ENCODE data around the gene BACE1-AS. TPM values are rescaled to one million over a fixed set of nuclear protein-coding genes. Genes with fewer than 3 reads are reported as not detected.

BACE1-AS gene
- total and polyA plus RNA-seq, 4 donors = 1.3 to 11.5 (median 7.4) TPM

GRCh38 chr11:117337076-117337475, 45.9 kb downstream of the BACE1-AS start:
- Histone ChIP-seq H3K36me3 (ENCODE audit: control insufficient read depth in 1 of 2, insufficient read depth in 2 of 2, low read length in 1 of 2) (peaks cover 0 to 11% of the 10 kb centered on the region in 2 donors), H3K27ac (ENCODE audit: low read depth in 1 of 2, low read length in 2 of 2) (no peak overlapping the region), H3K4me1 (ENCODE audit: control insufficient read depth in 1 of 2, insufficient read depth in 2 of 2, low read length in 2 of 2) (no peaks in the 10 kb centered on the region), H3K9me3 (ENCODE audit: control insufficient read depth, low read length) (no peaks in the 10 kb centered on the region), H3K4me3 (ENCODE audit: low read length in 2 of 2) (no peak overlapping the region), H3K27me3 (ENCODE audit: control insufficient read depth in 1 of 2, insufficient read depth in 2 of 2, low read length in 1 of 2) (no peaks in the 10 kb centered on the region)
- intact Hi-C loops (cut with DNase I) = no loop called here
- 95 to 98% methylated on average over 4 of the region's 4 CpGs for WGBS, 2 donors
- no peak for ATAC-seq (ENCODE audit: low FRiP score)
- no peak for DNase-seq

Other genes with a start within 250 kb of the BACE1-AS start
- gene SIK3, start 192.9 kb upstream of the BACE1-AS start, total RNA-seq = 10 to 100 TPM; 59.2 to 64.2 TPM
- 10 to 100 TPM in 1 of 2 donors, 1 to 10 TPM in 1; 6.4 to 18.8 TPM for gene SIK3, start 192.9 kb upstream of the BACE1-AS start, polyA plus RNA-seq
- 10 to 100 TPM; 69.9 to 73.5 TPM for gene PAFAH1B2, start 147.1 kb upstream of the BACE1-AS start, total RNA-seq
- gene PAFAH1B2, start 147.1 kb upstream of the BACE1-AS start, polyA plus RNA-seq = 10 to 100 TPM; 18.2 to 20.5 TPM
- gene SIDT2, start 112.6 kb upstream of the BACE1-AS start, total RNA-seq = 10 to 100 TPM; 51.2 to 81.3 TPM
- gene SIDT2, start 112.6 kb upstream of the BACE1-AS start, polyA plus RNA-seq = 10 to 100 TPM; 10.4 to 62.9 TPM
- gene TAGLN, start 92.0 kb upstream of the BACE1-AS start, total RNA-seq = over 10,000 TPM in 1 of 2 donors, 1,000 to 10,000 TPM in 1; 4,857 to 10,188 TPM
- over 10,000 TPM; 12,625 to 13,815 TPM for gene TAGLN, start 92.0 kb upstream of the BACE1-AS start, polyA plus RNA-seq
- gene PCSK7, start 59.3 kb upstream of the BACE1-AS start, total RNA-seq = 10 to 100 TPM; 52.8 to 71.5 TPM
- 10 to 100 TPM; 23.5 to 57.0 TPM for gene PCSK7, start 59.3 kb upstream of the BACE1-AS start, polyA plus RNA-seq
- gene RNF214, start 58.7 kb upstream of the BACE1-AS start, total RNA-seq = 10 to 100 TPM; 27.2 to 32.7 TPM
- gene RNF214, start 58.7 kb upstream of the BACE1-AS start, polyA plus RNA-seq = 10 to 100 TPM; 10.9 to 16.7 TPM
- 10 to 100 TPM; 29.0 to 36.3 TPM for gene BACE1, start 24.9 kb downstream of the BACE1-AS start, total RNA-seq
- 10 to 100 TPM in 1 of 2 donors, 1 to 10 TPM in 1; 5.5 to 20.7 TPM for gene BACE1, start 24.9 kb downstream of the BACE1-AS start, polyA plus RNA-seq
- 10 to 100 TPM; 29.3 to 51.2 TPM for gene CEP164, start 36.5 kb downstream of the BACE1-AS start, total RNA-seq
- gene CEP164, start 36.5 kb downstream of the BACE1-AS start, polyA plus RNA-seq = 10 to 100 TPM in 1 of 2 donors, 1 to 10 TPM in 1; 7.1 to 41.8 TPM

Data from aorta (tissue), 5 donors.